H1 (cell line): ENCODE measurements around the gene MRPS2. TPM values are rescaled to one million over a fixed set of nuclear protein-coding genes. Genes with fewer than 3 reads are reported as not detected.

Experiments
- CEBPB ChIP-seq: IDR thresholded peaks from 2 replicates; pipeline ENCODE4 v1.6.1; 2012; ENCODE audit warnings: low read depth, low read length
- CTBP2 ChIP-seq: IDR thresholded peaks from 2 replicates; pipeline ENCODE4 v1.7.0; 2011; ENCODE audit warnings: borderline replicate concordance, mild to moderate bottlenecking, moderate library complexity, mixed read lengths, low read length; ENCODE audit not compliant: insufficient read depth, insufficient read length
- CTCF ChIP-seq, 3 experiments: IDR thresholded peaks; 1 replicate in 2 of 3; 2 replicates in 1 of 3; pipeline versions ENCODE4 v1.5.1 to v1.6.1; 2011; ENCODE audit warnings: low read length in 3 of 3, mild to moderate bottlenecking in 3 of 3, inconsistent platforms in 2 of 3, low read depth in 1 of 3, moderate library complexity in 1 of 3; ENCODE audit not compliant: insufficient read depth in 1 of 3; ENCODE audit errors: control extremely low read depth in 1 of 3
- TBP ChIP-seq: IDR thresholded peaks from 2 replicates; pipeline ENCODE4 v1.6.1; 2011; ENCODE audit warnings: low read depth, low read length, improper control_type of control experiment
- TEAD4 ChIP-seq: IDR thresholded peaks from 2 replicates; pipeline ENCODE4 v1.6.1; 2012; ENCODE audit warnings: low read depth, low read length, inconsistent platforms, mixed read lengths
- polyA plus RNA-seq, 7 experiments: library from polyadenylated mRNA; depleted of rRNA in 3 of 7; stranded (reverse) in 5 of 7; unstranded in 2 of 7; fragments of >200 nt in 5 of 7; fragments of 200-250 nt in 2 of 7; gene quantifications; 1 replicate in 5 of 7; 2 replicates in 1 of 7; 4 replicates in 1 of 7; pipeline versions ENCODE4 v1.2.1 to v1.2.3, GENCODE V29; 2011 to 2013; ENCODE audit warnings: missing spikeins in 2 of 7, mixed read lengths in 2 of 7
- total RNA-seq: library from RNA; stranded (reverse); fragmentation: NEBNext Ultra II Directional; extraction: Animal tissue kit (Norgen Biotek cat#: 25700); gene quantifications from 2 replicates; pipeline ENCODE4 v1.2.1, GENCODE V29; 2021

Gene MRPS2
- total and polyA plus RNA-seq, 2 of the 8 experiments (the other 6 are each of a cell fraction or from before 2014, with no cell fraction given): 78.6 to 476 TPM

- TF ChIP-seq CTBP2 (no peak), CTCF (IDR thresholded peaks at IDR 0.05; ENCODE audit: control extremely low read depth in 1 of 3, insufficient read depth in 1 of 3, low read depth in 1 of 3, low read length in 3 of 3) (peak in 1 of 3 experiments; percentile 32; a peak in 2 of 4 replicates), TEAD4 (no peak), CEBPB (no peak), TBP (no peak)
Measured at GRCh38 chr9:135478829-135479468, 21.5 kb upstream of the MRPS2 start (continued).
